HG03135 (cell line): ENCODE data around the gene NEK4.
A peak's percentile ranks its signal among the peaks of the same experiment; 100 is the strongest.
"Not testable (repeated sequence)": the region's sequence is repeated elsewhere in the genome, so short reads cannot be mapped to it uniquely, and the experiment has no call there.

ENCODE experiments used
- ATAC-seq: cut with Tn5 transposase; IDR thresholded peaks from one replicate; pipeline ENCODE4 v1.9.1; 2021; ENCODE audit warnings: mild to moderate bottlenecking, moderate library complexity; ENCODE audit not compliant: unreplicated experiment

The NEK4 gene

GRCh38 chr3:52743152-52743551, 27.6 kb downstream of the NEK4 start:
- no peak for ATAC-seq

DNA sequence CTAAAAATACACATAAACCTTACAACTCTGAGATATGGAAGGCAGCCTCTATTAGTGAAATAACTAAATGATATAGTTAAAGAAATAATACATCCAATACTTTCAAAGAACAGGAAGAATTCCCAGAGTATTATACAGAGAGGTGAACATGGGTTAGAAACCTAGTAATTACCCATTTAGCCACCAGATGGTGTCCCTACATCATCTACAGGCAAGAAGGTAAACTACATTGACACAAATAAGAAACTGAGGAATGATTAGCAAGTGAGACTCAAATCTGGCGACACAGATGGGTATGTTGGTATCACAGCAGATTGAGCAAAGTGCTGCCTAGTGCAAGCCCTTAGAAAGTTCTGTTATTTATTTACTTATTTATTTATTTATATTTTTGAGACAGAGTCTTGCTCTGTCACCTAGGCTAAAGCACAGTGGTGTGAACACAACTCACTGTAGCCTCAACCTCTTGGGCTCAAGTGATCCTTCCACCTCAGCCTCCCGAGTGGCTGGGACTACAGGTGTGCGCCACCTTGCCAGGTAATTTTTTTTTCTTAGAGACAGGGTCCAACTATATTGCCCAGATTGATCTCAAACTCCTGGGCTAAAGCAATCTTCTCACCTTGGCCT, 28.2 kb downstream of the NEK4 start:
- ATAC-seq, result no peak

DNA sequence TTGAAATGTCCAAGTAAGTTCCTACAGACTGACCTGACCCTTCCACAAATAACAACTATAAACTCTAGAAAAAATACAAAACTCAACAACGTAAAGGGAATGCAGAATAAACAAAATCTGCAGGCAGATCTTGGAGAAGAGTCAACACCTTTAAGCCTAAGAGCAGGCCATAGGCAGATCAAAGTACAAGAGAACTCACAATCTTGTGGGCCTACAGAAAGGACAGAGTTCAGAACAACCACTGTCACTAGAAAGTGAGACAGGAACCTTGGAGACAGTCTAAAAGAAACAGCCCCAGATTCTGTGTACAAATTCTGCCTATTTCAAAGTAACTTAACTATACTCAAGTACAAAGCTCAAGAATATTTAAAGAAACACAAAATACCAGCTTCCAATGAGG, 31.0 kb downstream of the NEK4 start:
- no peak for ATAC-seq

DNA sequence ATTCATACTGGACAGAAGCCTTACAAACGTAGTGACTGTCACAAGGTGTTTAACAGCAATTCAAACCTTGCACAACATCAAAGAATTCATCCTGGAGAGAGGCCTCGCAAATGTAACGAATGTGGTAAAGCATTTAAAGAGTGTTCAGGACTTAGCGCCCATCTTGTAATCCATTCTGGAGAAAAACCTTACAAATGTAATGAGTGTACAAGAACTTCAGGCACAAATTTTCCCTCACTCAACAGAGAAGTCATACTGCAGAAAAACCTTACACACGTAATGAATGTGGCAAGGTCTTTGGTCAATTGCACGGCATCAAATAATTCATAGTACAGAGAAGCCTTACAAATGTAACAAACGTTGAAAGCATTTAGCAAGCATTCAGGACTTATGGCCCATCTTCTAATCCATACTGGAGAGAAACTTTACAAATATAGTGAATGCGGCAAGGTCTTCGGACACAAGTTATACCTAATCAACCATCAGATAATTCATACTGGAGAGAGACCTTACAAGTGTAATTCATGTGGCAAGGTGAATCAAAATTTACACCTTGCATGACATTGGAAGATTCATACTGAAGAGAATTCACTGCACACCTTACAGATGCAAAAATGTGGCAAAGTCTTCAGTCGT, 37.4 kb downstream of the NEK4 start:
- ATAC-seq, result no peak

DNA sequence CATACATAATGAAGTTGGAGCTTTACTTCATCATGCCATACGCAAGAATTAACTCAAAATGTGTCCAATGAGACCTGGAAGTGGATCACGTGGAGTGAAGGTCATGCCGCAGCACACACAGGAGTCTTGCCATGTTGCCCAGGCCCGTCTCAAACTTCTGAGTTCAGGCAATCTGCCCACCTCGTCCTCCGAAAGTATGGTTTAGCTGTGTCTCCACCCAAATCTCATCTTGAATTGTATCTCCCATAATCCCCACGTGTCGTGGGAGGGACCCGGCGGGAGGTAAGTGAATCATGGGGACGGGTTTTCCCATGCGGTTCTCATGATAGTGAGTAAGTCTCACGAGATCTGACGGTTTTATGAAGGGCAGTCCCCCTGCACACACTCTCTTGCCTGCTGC, 39.1 kb downstream of the NEK4 start:
- ATAC-seq, result no peak

DNA sequence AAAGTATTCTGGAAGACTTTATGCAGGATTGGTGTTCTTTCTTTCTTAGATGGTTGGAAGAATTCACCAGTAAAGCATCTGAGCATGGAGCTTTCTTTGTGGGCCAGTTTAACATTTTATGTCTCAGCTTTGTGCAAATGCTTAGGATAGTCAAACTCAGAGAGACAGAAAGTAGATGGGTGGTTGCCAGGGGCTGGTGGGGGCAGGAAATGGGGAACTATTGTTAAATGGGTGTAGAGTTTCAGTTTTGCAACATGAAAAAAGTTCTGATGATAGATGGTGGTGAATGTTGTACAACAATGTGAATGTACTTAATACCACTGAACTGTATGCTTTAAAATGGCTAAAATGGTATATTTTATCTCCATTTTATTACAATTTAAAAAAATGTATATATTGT, 40.1 kb downstream of the NEK4 start:
- ATAC-seq, result no peak

DNA sequence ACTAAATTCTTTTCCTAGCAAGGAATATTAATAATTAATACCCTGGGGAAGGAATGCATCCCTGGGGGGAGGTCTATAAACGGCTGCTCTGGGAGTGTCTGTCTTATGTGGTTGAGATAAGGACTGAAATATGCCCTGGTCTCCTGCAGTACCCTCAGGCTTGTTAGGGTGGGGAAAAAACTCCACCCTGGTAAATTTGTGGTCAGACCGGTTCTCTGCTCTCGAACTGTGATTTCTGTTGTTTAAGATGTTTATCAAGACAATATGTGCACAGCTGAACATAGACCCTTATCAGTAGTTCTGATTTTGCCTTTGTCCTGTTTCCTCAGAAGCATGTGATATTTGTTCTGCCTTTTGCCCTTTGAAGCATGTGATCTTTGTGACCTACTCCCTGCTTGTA, 42.0 kb downstream of the NEK4 start:
- not testable (repeated sequence) for ATAC-seq

DNA sequence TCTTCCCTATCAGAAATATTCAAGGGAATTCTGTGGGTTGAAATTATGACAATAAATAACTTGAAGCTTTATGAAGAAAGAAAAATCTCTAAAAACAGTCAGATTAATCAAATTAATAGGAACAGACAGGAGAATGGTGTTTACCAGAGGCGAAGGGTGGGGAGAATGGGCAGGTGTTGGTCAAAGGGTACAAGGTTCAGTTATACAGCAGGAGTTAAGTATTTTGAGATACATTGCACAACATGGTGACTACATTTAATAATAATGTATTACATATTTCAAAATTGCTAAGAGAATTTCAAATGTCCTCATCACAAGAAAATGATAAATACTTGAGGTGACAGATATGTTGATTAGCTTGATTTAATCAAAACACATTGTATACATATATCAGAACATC, 46.2 kb downstream of the NEK4 start:
- no peak for ATAC-seq

- ATAC-seq, result no peak
Observed at GRCh38 chr3:52723935-52724334, 46.8 kb downstream of the NEK4 start.

DNA sequence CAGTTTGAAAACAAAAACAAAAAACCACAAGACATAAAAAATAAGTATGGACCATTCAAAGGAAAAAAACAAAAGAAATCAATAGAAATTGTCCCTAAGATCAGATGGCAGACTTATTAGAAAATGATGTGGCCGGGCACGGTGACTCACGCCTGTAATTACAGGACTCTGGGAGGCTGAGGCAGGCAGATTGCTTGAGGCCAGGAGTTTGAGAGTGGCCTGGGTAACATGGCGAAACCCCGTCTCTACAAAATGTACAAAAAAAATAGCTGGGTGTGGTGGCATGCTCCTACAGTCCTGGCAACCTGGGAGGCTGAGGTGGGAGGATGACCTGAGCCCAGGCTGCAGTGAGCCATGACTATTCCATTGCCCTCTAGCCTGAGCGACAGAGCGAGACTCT, 48.2 kb downstream of the NEK4 start:
- no peak for ATAC-seq

DNA sequence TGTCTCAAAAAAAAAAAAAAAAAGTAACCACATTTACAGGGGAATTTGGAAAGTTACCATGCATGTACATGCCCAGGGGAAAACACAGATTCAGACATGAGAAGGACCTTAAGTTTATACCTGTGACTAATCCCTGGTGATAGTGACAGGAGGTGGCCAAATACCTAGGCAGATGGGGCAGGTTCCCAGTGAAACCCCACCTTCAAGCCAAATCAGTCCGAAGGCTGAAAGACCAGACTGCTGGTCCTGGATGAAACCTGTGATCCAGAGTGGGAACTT, 49.1 kb downstream of the NEK4 start:
- no peak for ATAC-seq

DNA sequence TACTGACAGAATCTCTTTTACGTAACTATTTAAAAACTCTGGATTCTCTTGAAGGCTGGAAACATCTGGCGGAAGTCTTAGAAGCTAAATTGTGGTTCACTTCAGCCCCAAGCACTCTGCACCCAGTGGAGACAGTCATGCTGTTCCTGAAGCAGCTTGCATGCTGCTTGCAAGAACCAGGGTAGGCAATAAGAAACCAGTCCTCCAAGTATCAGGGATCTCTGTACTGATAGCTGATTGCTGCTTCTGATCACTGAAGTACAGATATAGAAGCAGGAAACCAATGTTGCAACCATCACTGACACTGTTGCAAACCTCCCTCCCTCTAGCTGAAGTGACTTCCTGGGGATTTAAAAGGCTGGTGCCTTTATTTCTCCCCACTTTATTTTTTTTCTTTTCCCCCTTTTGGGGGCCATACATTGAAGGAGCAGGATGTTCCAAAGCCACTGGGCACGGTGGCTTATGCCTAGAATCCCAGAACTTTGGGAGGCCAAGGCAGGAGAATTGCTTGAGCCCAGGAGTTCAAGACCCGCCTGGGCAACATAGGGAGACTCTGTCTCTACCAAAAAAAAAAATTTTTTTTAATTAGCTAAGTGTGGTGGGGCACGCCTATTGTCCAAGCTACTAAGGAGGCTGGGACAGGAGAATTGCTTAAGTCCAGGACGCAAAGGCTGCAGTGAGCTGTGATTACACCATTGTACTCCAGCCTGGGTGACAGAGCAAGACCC, 49.6 kb downstream of the NEK4 start:
- no peak for ATAC-seq

GRCh38 chr3:52719618-52720017, 51.1 kb downstream of the NEK4 start:
- ATAC-seq, result no peak

DNA sequence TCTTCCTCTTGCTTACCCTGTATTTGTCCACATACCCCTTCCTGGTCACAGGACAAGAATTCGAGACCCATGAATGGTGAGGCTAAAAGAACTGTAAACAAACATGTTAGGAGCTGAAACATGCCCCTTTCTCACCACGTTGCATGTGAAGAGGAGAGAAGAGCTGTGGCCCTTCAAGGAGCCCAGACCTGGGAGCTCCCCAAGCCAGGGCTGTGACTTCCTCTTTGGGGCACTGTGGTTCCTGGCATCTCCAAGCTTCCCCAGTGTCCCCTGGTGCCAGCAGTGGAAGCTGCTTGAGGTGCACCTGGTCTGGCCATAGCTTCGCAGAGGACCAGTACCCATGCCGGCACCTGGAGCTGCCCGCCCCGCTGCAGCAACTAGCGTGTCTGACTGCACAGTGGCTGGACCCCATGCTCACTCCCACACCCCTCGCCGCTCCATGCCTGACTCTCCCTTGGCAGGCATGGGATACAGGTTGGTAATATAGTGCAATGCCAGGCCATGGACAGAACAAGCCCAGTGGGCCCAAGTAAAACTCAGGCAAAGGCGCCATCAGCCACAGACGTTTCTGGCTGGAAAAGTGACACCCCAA, 54.9 kb downstream of the NEK4 start:
- no peak for ATAC-seq

GRCh38 chr3:52714335-52715302, 56.1 kb downstream of the NEK4 start:
- ATAC-seq, result no peak

- no peak for ATAC-seq
Observed at GRCh38 chr3:52712291-52713212, 58.2 kb downstream of the NEK4 start.

GRCh38 chr3:52710512-52710911, 60.2 kb downstream of the NEK4 start:
- ATAC-seq, result no peak

DNA sequence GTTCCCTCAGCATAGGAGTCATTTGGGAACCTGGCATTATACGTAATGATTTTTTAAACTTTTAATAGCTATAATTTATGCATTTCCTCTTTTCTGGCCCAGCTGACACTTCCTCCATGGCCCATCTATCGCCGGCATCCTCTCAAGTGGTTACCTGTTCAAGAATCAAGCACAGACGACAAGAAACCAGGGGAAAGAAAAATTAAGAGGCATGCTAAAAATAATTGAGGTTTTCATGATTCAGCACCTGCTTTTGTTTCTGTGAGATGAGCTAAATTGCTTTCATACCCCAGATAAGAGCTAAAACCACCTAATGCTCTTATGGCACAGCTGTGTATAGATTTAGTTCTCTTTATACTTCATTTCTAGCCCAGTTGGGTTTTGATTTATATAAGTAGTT, 63.2 kb downstream of the NEK4 start:
- ATAC-seq, result no peak

- ATAC-seq, result peak; percentile 87
Observed at GRCh38 chr3:52705688-52706686, 64.8 kb downstream of the NEK4 start, which contains the start of the genes GLT8D1 and SPCS1. GLT8D1 (minus strand) TSS chr3:52705791; CDS start chr3:52700460, 5,331 bp downstream. SPCS1 (plus strand) TSS chr3:52706106; CDS start chr3:52706247, 141 bp downstream.
